ENCODE data around the gene RNASEH2B.

The RNASEH2B gene

DNA sequence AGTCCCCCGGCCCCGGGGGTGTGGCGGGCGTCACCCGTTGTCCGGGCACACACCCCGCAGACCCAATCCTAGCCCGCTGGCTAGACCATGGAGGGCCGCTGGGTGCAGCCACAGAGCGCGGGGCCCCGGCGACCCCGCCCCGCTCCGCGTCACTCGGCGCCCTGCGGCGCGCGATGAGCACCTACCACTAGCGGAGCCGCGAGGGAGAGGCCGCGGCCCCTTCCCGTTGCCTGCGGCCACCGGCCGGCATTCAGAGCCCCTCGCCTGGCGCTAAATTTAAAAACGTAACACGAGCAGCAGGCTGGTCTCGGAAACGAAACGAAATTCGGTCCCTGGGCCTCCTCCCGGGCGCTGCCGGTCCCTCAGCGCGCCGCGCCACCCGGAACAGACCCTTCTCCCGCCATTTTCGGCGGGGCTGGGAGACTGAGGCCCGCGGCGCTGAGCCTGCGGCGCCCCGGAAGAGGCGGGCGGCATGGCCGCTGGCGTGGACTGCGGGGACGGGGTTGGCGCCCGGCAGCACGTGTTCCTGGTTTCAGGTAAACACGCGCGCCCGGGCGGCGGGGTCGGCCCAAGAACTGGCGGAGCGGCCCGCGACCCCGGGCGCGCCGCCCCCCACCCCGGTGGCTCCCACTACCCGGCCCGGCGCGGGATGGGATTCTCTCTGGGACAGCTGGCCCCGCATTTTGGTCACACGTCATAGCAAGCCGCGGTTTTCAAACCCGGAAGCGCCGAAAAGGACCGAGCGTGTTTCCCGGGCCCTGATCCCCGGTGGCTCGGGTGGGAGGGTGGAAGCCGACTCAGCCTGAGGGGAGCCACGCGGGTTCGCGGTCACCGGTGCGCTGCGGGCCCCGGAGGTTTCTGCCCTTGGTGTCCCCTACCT lies at the start of gene RNASEH2B:
Gene RNASEH2B (plus strand): TSS at position 187 of the 880 bp plus-strand sequence. CDS start 286 bp downstream, at position 473.
- DNase-seq: peak; percentile 69 to 78

GRCh38 chr13:50864492-50864891 lies 45.1 kb upstream of the RNASEH2B start:
- DNase-seq: no peak

- DNase-seq: no peak
Observed at GRCh38 chr13:50866817-50867636, 42.6 kb upstream of the RNASEH2B start.

- DNase-seq: no peak
Observed at GRCh38 chr13:50867637-50867945, 42.0 kb upstream of the RNASEH2B start.

GRCh38 chr13:50871405-50871804 lies 38.2 kb upstream of the RNASEH2B start:
- no peak for DNase-seq

DNA sequence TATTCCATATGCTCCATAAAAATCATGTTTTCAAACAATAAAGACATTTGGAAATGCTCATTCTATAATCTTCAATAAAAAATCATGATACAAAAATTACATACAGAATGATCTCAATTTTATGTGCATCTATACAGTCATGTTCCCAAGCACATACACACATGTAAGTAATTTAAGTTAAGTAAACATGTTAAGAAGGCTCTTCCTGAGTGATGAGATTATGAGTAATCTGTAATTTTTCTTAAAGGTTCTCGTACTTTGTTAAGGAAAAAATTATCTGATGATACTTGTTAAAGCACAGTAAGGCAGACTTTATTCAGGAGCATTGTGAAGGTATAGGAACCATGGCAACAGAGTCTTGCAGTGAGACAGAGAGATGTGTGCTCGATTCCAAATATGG lies 36.1 kb upstream of the RNASEH2B start:
- no peak for DNase-seq

GRCh38 chr13:50873991-50874390 lies 35.6 kb upstream of the RNASEH2B start:
- DNase-seq: no peak

DNA sequence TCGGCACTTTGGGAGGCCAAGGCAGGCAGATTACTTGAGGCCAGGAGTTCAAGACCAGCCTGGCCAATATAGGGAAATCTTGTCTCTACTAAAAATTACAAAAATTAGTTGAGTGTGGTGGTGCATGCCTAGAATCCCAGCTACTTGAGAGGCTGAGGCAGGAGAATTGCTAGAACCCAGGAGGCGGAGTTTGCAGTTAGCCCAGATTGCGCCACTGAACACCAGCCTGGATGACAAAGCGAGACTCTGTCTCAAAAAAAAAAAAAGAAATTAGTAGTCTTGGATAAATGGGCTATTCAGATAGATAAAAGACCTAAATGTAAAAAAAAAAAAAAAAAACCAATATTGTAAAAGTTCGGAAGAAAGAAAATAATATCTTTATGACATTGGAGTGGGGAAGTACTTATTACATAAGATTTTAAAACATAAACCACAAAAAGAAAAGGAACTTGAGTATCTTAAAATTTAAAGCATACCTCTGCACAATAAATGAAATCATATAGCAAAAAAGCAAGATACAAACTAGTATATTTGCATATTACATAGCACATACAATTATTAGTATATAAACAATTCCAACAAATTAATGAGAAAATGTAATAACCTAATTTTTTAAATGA lies 26.7 kb upstream of the RNASEH2B start:
- no peak for DNase-seq

DNA sequence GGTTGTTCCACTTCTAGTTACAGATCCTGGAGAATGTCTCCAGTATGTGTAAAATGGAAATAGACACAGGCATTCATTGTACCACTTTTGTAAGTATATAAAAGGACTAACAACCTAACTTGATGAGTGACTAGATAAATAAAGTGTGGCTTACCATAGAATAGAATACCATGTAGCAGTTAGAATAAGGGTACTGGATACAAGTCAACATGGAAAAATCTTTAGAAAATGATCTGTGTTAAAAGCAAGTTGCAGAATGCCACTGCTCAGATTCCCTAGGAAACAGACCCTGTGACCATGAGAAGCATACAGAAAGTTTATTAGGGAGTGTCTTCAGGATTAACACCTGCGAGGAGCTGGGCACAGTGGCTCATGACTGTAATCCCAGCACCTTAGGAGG lies 25.9 kb upstream of the RNASEH2B start:
- DNase-seq: no peak

GRCh38 chr13:50884265-50884664 lies 25.3 kb upstream of the RNASEH2B start:
- DNase-seq: no peak

GRCh38 chr13:50887151-50887550 lies 22.4 kb upstream of the RNASEH2B start:
- DNase-seq: no peak

GRCh38 chr13:50888362-50888761 lies 21.2 kb upstream of the RNASEH2B start:
- no peak for DNase-seq

GRCh38 chr13:50889317-50889716 lies 20.3 kb upstream of the RNASEH2B start:
- DNase-seq: no peak

DNA sequence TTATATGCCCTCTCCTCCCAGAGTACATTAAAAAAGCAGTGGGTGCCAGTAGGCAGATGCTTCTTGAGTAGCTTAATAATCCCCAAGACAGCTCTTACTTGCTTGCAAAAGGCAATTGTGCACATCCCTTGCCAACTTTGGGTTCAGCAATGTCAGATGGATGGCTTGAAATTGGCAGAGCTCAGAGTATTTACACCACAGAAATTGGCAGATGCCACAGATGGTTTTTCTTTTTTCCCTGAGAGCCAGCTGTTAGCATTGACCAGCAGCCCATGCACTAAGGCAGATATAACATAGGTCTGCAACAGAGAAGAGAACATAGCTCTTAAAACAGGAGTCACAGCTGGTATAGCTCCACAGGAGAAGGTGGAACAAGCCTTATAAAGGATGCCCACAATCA lies 18.4 kb upstream of the RNASEH2B start:
- no peak for DNase-seq

DNA sequence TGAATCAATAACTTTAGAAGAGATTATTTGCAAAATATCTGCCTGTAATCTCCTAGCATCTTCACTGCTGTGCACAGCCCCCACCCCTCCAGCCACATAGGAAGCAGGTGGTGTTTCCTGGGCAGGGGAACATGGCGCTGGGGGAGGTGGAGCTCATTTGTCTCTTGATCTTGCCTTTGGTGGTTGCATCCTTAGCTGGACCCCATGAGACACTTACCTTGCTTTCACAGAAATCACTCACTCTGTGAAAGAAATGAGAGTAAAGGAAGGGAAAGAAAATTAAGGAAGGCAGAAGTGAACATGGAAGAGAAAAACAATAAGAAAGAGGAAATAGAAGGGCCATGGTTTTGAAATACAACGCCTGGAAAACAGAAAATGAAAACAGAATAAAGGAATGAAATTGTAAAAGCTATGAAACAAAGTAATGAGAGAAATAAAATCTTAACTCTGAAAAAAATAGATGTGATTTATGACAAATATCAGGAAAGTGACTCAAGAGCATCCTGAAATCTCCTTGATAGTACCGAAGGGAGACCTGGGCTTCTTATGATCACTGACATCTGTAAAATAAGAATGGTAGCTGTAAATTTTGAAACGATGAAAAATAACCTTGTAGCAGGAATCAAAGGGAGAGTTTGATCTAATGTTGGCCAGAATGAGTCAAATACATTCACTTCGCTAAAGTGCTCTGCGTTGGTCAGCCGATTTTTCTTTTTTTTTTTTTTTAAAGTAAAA lies 17.2 kb upstream of the RNASEH2B start:
- peak; percentile 54 to 68 for DNase-seq

DNA sequence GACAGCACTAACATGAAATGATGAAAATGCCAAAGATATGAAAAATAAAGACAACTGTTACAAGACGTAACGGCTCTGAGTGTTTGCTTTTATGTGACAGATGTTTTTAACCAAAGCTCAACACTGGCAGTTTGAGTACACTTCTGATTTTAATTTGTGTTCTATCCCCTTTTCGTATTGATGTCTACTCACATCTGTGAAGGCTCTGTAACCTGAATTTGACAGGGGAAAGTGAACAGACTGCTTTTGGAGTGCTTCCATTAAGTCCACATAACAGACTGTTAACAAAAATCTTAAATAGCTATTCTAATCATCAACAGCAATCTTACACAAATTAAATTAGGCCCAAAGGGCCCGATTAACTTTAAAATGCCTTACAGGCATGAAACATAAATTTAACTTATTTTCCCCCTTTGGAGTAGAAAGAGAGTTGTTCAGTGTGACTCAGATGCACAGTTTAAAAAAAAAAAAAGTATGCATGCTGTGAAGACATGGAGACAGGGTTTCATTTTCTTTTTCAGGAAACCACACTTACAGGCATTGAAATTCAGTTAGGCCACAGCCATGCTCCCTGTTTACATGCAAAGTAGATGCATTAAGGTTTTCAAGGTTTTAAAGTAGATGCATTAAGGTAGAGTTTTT lies 16.3 kb upstream of the RNASEH2B start:
- peak; percentile 12 to 73 for DNase-seq

GRCh38 chr13:50894012-50894411 lies 15.6 kb upstream of the RNASEH2B start:
- no peak for DNase-seq

DNA sequence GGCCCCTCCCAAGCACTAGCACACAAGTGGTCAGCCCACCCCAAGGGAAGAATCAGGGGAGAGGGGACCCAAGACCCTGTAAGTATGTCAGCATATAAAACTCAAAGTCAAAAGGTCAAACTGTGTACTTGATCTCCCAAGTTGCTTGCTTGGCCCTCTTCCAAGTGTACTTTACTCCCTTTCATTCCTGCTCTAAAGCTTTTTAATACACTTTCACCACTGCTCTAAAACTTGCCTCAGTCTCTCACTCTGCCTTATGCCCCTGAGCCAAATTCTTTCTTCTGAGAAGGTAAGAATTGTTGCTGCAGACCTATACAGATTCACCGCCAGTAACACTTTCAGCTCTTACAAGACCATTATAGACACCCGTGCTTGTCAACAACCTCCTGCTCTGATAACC lies 15.1 kb upstream of the RNASEH2B start:
- no peak for DNase-seq

- no peak for DNase-seq
Observed at GRCh38 chr13:50898338-50898737, 11.3 kb upstream of the RNASEH2B start.

GRCh38 chr13:50901701-50902100 lies 7.9 kb upstream of the RNASEH2B start:
- DNase-seq: no peak

- no peak for DNase-seq
Observed at GRCh38 chr13:50905256-50905655, 4.3 kb upstream of the RNASEH2B start.

DNA sequence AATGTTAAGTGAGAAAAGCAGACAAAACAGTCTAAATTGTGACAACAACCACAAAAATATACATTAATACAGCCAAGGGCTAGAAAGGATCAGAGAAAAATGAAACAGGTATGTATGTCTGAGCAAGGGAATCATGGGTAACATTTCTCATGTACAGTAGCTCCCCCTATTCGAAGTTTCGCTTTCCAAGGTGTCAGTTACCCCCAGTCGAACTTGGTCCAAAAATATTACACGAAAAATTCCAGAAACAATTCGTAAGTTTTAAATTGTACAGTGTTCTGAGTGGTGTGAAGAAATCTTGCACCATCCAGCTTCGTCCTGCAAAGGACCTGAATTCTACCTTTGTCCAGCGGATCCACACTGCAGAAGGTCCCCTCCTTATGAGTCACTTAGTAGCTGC lies 1.8 kb upstream of the RNASEH2B start:
- DNase-seq: no peak
